Measurements from ENCODE around the gene SDR42E2.

GRCh38 chr16:22225060-22225459, 62.8 kb downstream of the SDR42E2 start:
- no peak for TF ChIP-seq CTCF (conservative IDR thresholded peaks at IDR 0.05)
- no peak for TF ChIP-seq ZFX (IDR thresholded peaks at IDR 0.05)

Data from C4-2B (cell line).